ENCODE data around the gene ARGLU1. TPM values are rescaled to one million over a fixed set of nuclear protein-coding genes. Genes with fewer than 3 reads are reported as not detected.

The ARGLU1 gene
- total RNA-seq, 1 experiment from 2014 or later: 66.5 TPM

DNA sequence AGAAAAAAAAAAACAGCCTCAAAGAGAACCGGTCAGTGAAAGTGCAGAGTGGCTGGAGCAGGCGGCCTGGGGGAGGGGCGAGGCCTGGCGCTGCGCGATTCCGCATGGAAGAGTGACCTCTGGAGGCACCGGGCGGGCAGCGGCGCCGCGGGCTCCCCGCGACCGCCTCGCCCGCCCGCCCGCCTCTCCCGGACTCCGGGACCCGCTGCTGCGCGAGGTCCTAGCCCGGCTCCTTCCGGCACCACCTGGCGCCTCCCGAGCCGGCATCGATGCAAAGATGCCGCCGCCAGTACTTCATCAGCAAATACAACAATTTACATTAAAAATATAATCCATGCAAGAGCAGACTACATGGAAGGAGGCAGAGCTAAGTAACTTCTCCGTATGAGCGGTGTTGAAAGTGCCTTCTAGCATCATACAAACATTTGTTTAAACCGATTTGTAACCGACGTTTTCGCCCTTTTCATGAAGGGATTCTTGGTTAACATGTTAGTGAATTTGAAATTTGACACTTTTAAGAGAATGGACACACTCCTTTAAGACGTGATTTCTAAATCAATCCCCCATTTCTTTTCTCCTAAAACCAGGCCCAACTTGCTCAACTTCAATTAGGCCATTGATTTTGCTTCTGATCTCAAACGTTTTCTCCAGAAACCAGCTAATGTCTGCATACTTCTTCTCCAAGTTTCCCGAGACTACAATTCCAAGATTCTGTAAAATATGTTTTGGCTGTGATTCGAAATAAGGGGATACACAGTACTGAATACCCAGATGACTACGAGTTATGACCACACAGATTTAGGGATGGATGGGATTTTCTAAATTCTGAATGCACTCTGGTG, 34.6 kb downstream of the ARGLU1 start:
- intact Hi-C loops (cut with micrococcal nuclease; ENCODE audit: unreplicated experiment): loop anchor here (10.0 kb wide), 3 partner anchors 539 to 1759 kb away; no protein-coding TSS in a partner anchor
- Histone ChIP-seq H3K36me3 (ENCODE audit: insufficient read depth, low read length, poor library complexity, severe bottlenecking) (no peaks in the 10 kb centered on the region), H3K9me3 (ENCODE audit: low read depth, low read length, poor library complexity, severe bottlenecking) (no peaks in the 10 kb centered on the region), H3K4me3 (ENCODE audit: low read depth, low read length, poor library complexity, severe bottlenecking) (no peak overlapping the region), H3K4me1 (ENCODE audit: insufficient read depth, low read length, poor library complexity, severe bottlenecking) (peaks cover 4% of the 10 kb centered on the region), H3K27ac (ENCODE audit: low read depth, low read length, poor library complexity, severe bottlenecking) (no peak overlapping the region), H3K27me3 (replicated peaks; ENCODE audit: insufficient read depth, low read depth, low read length, poor library complexity) (peaks cover 58% of the 10 kb centered on the region)
- TF ChIP-seq EZH2 (IDR thresholded peaks at IDR 0.05; ENCODE audit: borderline replicate concordance, low read depth, low read length, poor library complexity, severe bottlenecking): no peak
- TF ChIP-seq, protein P1, sequence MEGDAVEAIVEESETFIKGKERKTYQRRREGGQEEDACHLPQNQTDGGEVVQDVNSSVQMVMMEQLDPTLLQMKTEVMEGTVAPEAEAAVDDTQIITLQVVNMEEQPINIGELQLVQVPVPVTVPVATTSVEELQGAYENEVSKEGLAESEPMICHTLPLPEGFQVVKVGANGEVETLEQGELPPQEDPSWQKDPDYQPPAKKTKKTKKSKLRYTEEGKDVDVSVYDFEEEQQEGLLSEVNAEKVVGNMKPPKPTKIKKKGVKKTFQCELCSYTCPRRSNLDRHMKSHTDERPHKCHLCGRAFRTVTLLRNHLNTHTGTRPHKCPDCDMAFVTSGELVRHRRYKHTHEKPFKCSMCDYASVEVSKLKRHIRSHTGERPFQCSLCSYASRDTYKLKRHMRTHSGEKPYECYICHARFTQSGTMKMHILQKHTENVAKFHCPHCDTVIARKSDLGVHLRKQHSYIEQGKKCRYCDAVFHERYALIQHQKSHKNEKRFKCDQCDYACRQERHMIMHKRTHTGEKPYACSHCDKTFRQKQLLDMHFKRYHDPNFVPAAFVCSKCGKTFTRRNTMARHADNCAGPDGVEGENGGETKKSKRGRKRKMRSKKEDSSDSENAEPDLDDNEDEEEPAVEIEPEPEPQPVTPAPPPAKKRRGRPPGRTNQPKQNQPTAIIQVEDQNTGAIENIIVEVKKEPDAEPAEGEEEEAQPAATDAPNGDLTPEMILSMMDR (conservative IDR thresholded peaks at IDR 0.05; ENCODE audit: low read depth, low read length): peak; percentile 37; the same call in 1 of the 2 replicates
- CTCF ChIA-PET: interaction anchor here (0.7 kb wide), 1 partner anchor 547 kb away, joined by 3 read pairs; no protein-coding TSS in a partner anchor
- BruUV-seq (replicated peaks): TSS peak; percentile 31
- POLR2A ChIA-PET (ENCODE audit: low non-redundant PET): no interaction called here
- DNase-seq (ENCODE audit: low spot score): peak; percentile 13

DNA sequence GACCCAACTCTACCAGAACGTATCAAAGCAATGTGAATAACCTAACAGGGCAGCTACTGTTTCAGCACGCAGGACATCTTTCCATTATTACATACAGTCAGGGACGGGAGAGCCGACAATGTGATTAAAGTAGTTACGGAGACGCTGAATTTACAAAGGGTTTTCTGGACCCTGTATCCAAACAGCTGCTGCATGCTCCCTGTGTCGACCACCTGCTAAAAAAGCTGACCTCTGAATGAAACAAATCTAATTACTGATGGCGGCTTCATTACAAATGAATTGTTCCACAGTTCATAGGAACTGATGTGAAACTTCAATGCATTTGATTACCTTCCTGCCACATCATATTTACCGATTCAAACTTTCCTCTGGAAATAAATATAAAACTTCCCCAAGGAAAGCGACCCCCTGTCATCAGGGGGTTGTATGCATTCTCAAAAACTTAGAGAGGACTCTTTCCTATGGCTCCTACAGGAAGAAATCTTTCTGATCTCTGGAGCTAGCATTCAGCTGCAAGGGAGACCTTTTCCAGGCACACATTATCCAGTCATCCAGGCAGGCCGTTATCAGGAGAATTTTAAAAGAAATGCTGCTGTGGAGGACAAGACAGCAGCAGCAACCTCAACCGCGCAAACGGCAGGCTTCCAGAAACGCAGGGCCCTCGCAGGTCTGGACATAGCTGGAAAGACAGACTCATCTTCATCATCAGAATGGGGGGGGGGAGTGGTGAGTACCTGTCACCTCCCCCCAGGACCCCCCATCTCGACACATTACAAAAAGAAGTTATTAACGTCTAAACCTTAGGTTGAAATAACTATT, 35.6 kb downstream of the ARGLU1 start:
- intact Hi-C loops (cut with micrococcal nuclease; ENCODE audit: unreplicated experiment): loop anchor here (10.0 kb wide), 3 partner anchors 538 to 1758 kb away; no protein-coding TSS in a partner anchor
- H3K36me3 ChIP-seq (ENCODE audit: insufficient read depth, low read length, poor library complexity, severe bottlenecking): no peaks in the 10 kb centered on the region
- peaks cover 4% of the 10 kb centered on the region for H3K4me1 ChIP-seq (ENCODE audit: insufficient read depth, low read length, poor library complexity, severe bottlenecking)
- ChIA-PET POLR2A (ENCODE audit: low non-redundant PET) (no interaction called here), CTCF (interaction anchor here (0.6 kb wide), 1 partner anchor 1705 kb away, joined by 3 read pairs; no protein-coding TSS in a partner anchor)
- DNase-seq (ENCODE audit: low spot score): no peak
- no peaks in the 10 kb centered on the region for H3K9me3 ChIP-seq (ENCODE audit: low read depth, low read length, poor library complexity, severe bottlenecking)
- no TSS peak for BruUV-seq (replicated peaks)
- TF ChIP-seq, protein P1 (conservative IDR thresholded peaks at IDR 0.05; ENCODE audit: low read depth, low read length): no peak
- TF ChIP-seq EZH2 (IDR thresholded peaks at IDR 0.05; ENCODE audit: borderline replicate concordance, low read depth, low read length, poor library complexity, severe bottlenecking): no peak
- H3K27ac ChIP-seq (ENCODE audit: low read depth, low read length, poor library complexity, severe bottlenecking): no peak overlapping the region
- no peak overlapping the region for H3K4me3 ChIP-seq (ENCODE audit: low read depth, low read length, poor library complexity, severe bottlenecking)
- peaks cover 58% of the 10 kb centered on the region for H3K27me3 ChIP-seq (replicated peaks; ENCODE audit: insufficient read depth, low read depth, low read length, poor library complexity)

DNA sequence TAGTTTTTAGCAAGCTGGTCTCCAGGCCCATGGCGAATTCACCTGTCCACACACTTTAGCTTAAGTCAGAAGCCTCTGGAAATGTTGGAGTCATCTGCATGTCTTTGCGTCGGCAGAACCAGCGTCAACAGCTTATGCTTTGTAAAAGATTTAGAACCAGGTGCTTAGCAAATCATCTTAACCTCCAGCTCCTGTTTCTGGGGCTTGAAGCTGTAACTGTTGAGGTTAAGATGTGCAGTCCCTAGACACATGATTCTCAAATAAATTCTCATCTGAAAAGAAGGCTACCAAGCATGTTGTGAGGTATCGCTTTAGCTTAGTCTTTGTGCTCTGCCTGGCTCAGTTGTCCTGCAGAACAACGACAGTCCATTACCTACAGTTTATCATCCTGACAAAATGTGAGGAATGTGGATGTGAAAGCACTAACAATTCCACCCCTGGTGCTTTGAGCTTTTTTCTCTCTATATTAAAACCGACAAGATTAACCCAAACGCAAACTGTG, 36.9 kb downstream of the ARGLU1 start:
- no peak overlapping the region for H3K27ac ChIP-seq (ENCODE audit: low read depth, low read length, poor library complexity, severe bottlenecking)
- BruUV-seq (replicated peaks): no TSS peak
- DNase-seq (ENCODE audit: low spot score): no peak
- H3K27me3 ChIP-seq (replicated peaks; ENCODE audit: insufficient read depth, low read depth, low read length, poor library complexity): peaks cover 58% of the 10 kb centered on the region
- TF ChIP-seq, protein P1 (conservative IDR thresholded peaks at IDR 0.05; ENCODE audit: low read depth, low read length): no peak
- TF ChIP-seq EZH2 (IDR thresholded peaks at IDR 0.05; ENCODE audit: borderline replicate concordance, low read depth, low read length, poor library complexity, severe bottlenecking): no peak
- peaks cover 1% of the 10 kb centered on the region for H3K4me1 ChIP-seq (ENCODE audit: insufficient read depth, low read length, poor library complexity, severe bottlenecking)
- intact Hi-C loops (cut with micrococcal nuclease; ENCODE audit: unreplicated experiment): loop anchor here (10.0 kb wide), 3 partner anchors 536 to 1756 kb away; no protein-coding TSS in a partner anchor
- ChIA-PET POLR2A (ENCODE audit: low non-redundant PET) (no interaction called here), CTCF (no interaction called here)
- no peak overlapping the region for H3K4me3 ChIP-seq (ENCODE audit: low read depth, low read length, poor library complexity, severe bottlenecking)
- no peaks in the 10 kb centered on the region for H3K36me3 ChIP-seq (ENCODE audit: insufficient read depth, low read length, poor library complexity, severe bottlenecking)
- H3K9me3 ChIP-seq (ENCODE audit: low read depth, low read length, poor library complexity, severe bottlenecking): no peaks in the 10 kb centered on the region
